Measurements from ENCODE around the gene UBE3A.
"Not testable (repeated sequence)": the region's sequence is repeated elsewhere in the genome, so short reads cannot be mapped to it uniquely, and the experiment has no call there.

UBE3A gene

GRCh38 chr15:25437777-25438600 is 835 bp downstream of the UBE3A start:
- peak; percentile 57 to 66 for DNase-seq

- no peak for DNase-seq
These were observed 2.1 kb downstream of the UBE3A start for GRCh38 chr15:25436707-25437106.

GRCh38 chr15:25435474-25436243 is 3.2 kb downstream of the UBE3A start:
- no peak for DNase-seq

GRCh38 chr15:25433118-25433865 is 5.5 kb downstream of the UBE3A start:
- DNase-seq: no peak

GRCh38 chr15:25431836-25432561 is 6.8 kb downstream of the UBE3A start:
- no peak for DNase-seq

GRCh38 chr15:25427861-25428260 is 11.0 kb downstream of the UBE3A start:
- no peak for DNase-seq

GRCh38 chr15:25426896-25427610 is 11.8 kb downstream of the UBE3A start:
- DNase-seq: no peak

- DNase-seq: no peak
These were observed 14.8 kb downstream of the UBE3A start for GRCh38 chr15:25424073-25424472.

GRCh38 chr15:25422021-25422420 is 16.8 kb downstream of the UBE3A start:
- DNase-seq: no peak

GRCh38 chr15:25418202-25418601 is 20.6 kb downstream of the UBE3A start:
- no peak for DNase-seq

- no peak for DNase-seq
These were observed 21.2 kb downstream of the UBE3A start for GRCh38 chr15:25417604-25418003.

- no peak for DNase-seq
These were observed 22.1 kb downstream of the UBE3A start for GRCh38 chr15:25416693-25417092.

- no peak for DNase-seq
These were observed 23.1 kb downstream of the UBE3A start for GRCh38 chr15:25415707-25416106.

GRCh38 chr15:25415217-25415616 is 23.6 kb downstream of the UBE3A start:
- DNase-seq: no peak

GRCh38 chr15:25410649-25411048 is 28.2 kb downstream of the UBE3A start:
- no peak for DNase-seq

GRCh38 chr15:25409731-25410130 is 29.1 kb downstream of the UBE3A start:
- not testable (repeated sequence) for DNase-seq

GRCh38 chr15:25408929-25409328 is 29.9 kb downstream of the UBE3A start:
- no peak for DNase-seq

GRCh38 chr15:25408428-25408827 is 30.4 kb downstream of the UBE3A start:
- no peak for DNase-seq

GRCh38 chr15:25407950-25408349 is 30.9 kb downstream of the UBE3A start:
- DNase-seq: no peak

- DNase-seq: no peak
These were observed 32.0 kb downstream of the UBE3A start for GRCh38 chr15:25406846-25407245.

- no peak for DNase-seq
These were observed 32.6 kb downstream of the UBE3A start for GRCh38 chr15:25406261-25406660.

GRCh38 chr15:25403771-25404170 is 35.1 kb downstream of the UBE3A start:
- DNase-seq: no peak

Measured in stimulated activated CD4-positive, alpha-beta T cell treated with anti-CD3 and anti-CD28 coated beads, Interleukin-2, amount 100 ng/mL, for 24 hours (primary cell).